GM12864 (cell line): ENCODE measurements around the gene GGA2.

ENCODE experiments used
- DNase-seq: peaks from one replicate; pipeline ENCODE4 v3.0.0-alpha.2; 2011; ENCODE audit warnings: low read depth
- H3K4me3 ChIP-seq: 2 replicates; pipeline ENCODE4 v1.5.1; 2011; ENCODE audit warnings: mild to moderate bottlenecking, low read depth, low read length, control low read depth
- CTCF ChIP-seq: IDR thresholded peaks from 2 replicates; pipeline ENCODE4 v1.5.1; 2011; ENCODE audit warnings: low read depth, mild to moderate bottlenecking, moderate library complexity, low read length, control low read depth, inconsistent platforms; ENCODE audit errors: missing control alignments

The GGA2 gene

GRCh38 chr16:23497543-23497868 lies 12.8 kb downstream of the GGA2 start:
- TF ChIP-seq CTCF = no peak
- no peak overlapping the region for H3K4me3 ChIP-seq
- DNase-seq = no peak

GRCh38 chr16:23496821-23497542 lies 13.3 kb downstream of the GGA2 start:
- DNase-seq = no peak
- TF ChIP-seq CTCF = no peak
- no peak overlapping the region for H3K4me3 ChIP-seq

- DNase-seq = no peak
- no peak for TF ChIP-seq CTCF
- no peak overlapping the region for H3K4me3 ChIP-seq
These were observed 14.6 kb downstream of the GGA2 start for GRCh38 chr16:23495671-23496070.

- no peak overlapping the region for H3K4me3 ChIP-seq
- no peak for DNase-seq
- TF ChIP-seq CTCF = no peak
These were observed 16.1 kb downstream of the GGA2 start for GRCh38 chr16:23494188-23494587.

GRCh38 chr16:23491490-23492391 lies 18.6 kb downstream of the GGA2 start:
- no peak overlapping the region for H3K4me3 ChIP-seq
- DNase-seq = no peak
- TF ChIP-seq CTCF = no peak

- DNase-seq = no peak
- no peak for TF ChIP-seq CTCF
- no peak overlapping the region for H3K4me3 ChIP-seq
These were observed 23.8 kb downstream of the GGA2 start for GRCh38 chr16:23486480-23486879.
